GM18951 (cell line): ENCODE data around the gene RPAP3.
"Not testable (repeated sequence)": the region's sequence is repeated elsewhere in the genome, so short reads cannot be mapped to it uniquely, and the experiment has no call there.

Experiments
- POLR2A ChIP-seq: IDR thresholded peaks from 4 replicates; pipeline ENCODE4 v1.6.1; 2011; ENCODE audit warnings: mild to moderate bottlenecking; ENCODE audit not compliant: insufficient read length, insufficient read depth; ENCODE audit errors: extremely low read depth
- in situ Hi-C: fragments of 300-500 bp; cut with MboI; formaldehyde crosslinking; loops from one replicate; pipeline ENCODE4 v1.12.0; 2022; ENCODE audit warnings: low sequenced_read_pairs, mixed read lengths, inconsistent platforms; ENCODE audit not compliant: unreplicated experiment

The RPAP3 gene

DNA sequence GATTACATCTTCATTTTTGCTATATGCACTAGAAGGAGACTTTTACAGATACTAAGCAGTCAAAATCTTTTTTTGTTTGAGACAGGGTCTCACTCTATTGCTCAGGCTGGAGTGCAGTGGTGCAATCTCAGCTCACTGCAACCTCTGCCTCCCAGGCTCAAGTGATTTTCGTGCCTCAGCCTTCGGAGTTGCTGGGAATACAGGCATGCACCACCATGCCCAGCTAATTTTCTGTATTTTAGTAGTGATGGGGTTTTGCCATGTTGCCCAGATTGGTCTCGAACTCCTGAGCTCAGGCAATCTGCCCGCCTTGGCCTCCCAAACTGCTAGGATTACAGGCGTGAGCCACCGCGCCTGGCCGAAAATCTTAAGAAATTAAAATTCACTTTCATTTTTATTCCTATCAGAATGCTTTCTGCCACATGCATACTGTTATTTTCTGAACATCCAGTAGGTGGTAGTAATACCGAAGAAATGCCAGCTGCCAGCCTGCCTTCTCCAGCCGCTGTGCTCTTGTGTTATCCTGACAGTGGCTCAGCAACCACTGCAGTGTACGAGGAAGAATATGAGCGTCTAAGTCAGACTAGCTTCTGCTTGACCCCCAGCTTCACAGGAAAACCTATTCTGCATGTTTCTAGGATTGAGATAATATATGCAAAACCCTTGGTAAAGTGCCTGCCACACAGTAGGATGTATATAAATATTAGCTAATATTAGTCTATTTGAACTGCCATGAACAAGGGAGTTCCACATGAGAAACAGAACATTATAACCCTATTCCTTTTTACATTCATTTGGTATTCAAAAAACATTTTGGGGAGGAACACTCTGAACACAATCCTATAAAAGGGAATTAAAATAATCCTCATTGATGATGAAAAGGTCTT, 54.2 kb downstream of the RPAP3 start:
- in situ Hi-C loops = no loop called here
- no peak for TF ChIP-seq POLR2A

DNA sequence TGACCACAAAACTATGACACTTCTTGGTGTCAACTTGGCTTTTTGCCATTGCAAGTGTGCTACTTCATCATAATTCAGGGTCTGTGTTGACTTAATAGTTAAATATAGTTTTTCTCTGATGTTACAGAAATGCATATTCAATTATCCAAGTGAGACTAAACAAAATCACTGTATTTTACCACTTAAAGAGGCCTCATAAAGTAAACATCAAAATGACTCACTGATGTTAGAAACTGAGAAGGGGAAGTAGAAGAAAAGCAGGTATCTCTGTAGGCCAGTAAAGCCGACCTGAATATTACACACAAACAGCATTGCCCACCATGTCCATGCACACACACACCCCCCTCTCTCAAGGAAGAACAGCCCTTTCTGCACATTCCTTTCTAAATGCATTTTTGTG, 55.4 kb downstream of the RPAP3 start:
- TF ChIP-seq POLR2A = no peak
- in situ Hi-C loops = no loop called here

DNA sequence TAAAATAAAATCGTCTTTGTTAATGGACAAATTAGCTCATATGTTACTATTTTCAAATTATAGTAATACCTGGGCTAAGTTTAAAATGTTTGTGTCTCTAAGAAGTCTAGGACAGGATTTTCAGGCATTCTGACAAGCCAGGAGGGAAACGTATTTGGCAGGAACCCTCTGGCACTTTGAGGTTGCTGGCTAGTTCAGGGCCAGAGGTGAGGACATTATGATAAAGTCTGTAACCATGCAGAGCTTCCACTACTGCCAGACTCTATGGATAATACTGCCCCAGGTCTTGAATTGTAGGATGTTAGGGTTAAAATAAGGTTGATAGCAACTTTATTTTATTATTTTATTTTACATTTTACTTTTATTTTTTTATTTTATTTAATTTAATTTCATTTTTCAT, 56.4 kb downstream of the RPAP3 start:
- in situ Hi-C loops = no loop called here
- TF ChIP-seq POLR2A = no peak

DNA sequence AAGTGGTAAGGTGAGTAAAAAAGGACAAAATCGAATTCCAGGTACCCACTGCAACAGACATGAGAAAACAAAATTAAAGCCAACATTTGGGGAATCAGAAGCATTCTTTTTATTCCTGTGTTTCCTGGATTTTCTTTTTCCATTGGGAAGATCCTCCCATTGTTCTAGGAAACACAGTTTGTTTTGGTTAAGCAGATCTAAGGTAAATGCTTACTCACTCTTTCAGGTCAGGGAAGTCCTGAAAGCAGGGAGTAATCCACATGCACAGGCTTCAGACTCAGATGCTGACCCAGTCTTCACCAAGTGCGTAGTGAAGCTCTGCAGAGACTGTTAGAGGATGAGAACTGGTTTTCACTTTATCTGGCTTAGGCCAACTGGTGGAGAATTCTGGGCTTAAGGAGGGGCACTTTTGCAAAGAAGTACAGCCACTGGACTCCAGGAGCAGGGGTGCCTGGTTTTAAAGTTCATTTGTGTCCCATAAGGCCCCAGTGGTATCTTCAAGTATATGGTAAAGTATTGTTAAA, 57.7 kb downstream of the RPAP3 start:
- TF ChIP-seq POLR2A = no peak
- in situ Hi-C loops = no loop called here

DNA sequence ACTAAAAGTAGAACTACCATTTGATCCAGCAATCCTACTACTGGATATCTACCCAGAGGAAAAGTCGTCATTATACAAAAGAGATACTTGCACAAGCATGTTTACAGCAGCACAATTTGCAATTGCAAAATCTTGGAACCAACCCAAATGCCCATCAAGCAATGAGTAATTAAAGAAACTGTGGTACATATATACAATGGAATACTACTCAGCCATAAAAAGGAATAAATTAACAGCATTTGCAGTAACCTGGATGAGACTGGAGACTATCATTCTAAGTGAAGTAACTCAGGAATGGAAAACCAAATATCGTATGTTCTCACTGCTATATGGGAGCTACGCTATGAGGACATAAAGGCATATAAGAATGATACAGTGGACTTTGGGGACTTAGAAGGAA, 63.5 kb downstream of the RPAP3 start:
- in situ Hi-C loops = not testable (repeated sequence)

DNA sequence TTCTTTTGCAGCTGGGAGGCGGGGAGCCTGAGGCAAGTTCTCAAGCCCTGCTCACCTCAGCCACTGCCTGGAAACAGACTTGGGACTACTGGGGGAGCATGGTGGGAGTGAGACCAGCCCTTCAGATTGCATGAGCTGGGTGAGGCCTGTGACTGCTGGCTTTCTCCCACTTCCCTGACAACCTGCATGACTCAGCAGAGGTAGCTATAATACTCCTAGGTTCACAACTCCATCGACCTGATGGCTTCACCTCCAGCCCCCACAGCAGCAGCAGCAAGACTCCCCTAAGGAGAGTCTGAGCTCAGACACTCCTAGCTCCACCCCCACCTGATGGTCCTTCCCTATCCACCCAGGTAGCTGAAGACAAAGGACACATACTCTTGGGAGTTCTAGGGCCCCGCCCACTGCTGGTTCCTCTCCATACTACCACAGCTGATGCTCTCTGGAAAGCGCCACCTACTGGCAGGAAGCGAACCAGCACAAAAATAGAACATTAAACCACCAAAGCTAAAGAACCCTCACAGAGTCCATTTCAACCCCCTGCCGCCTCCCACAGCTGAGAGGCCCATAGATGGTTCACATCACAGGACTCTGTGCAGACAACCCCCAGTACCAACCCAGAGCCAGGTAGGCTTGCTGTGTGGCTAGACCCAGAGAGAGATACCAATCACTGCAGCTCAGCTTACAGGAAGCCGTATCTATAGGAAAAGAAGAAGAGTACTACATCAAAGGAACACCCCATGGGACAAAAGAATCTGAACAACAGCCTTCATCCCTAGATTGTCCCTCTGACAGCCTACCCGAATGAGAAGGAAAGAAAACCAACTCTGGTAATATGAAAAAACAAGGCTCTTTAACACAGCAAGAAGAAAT, 68.7 kb downstream of the RPAP3 start:
- in situ Hi-C loops = no loop called here
- no peak for TF ChIP-seq POLR2A

DNA sequence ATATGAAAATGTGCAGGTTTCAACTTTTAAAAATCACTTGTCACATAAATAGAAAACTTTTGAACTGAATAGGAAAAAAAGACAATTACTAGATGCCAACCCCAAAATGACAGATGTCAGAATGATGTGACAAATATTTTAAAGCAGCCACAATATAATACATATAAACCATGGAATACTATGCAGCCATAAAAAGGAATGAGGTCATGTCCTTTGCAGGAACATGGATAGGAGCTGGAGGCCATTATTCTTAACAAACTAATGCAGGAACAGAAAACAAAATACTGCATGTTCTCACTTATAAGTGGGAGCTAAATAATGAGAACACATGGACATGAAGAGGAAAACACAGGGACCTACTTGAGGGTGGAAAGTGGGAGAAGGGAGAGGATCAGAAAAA, 70.1 kb downstream of the RPAP3 start:
- in situ Hi-C loops = not testable (repeated sequence)

DNA sequence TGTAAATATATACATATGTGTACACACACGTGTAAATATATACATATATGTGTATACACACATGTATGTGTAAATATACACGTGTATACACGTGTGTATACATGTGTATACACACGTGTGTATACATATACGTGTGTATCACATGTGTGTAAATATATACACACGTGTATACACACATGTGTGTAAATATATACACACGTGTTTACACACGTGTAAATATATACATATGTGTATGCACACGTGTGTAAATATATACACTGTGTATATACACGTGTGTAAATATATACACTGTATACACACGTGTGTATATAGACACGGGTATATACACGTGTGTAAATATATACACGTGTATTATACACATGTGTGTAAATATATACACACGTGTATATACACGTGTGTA, 71.7 kb downstream of the RPAP3 start:
- in situ Hi-C loops = no loop called here
- TF ChIP-seq POLR2A = no peak

DNA sequence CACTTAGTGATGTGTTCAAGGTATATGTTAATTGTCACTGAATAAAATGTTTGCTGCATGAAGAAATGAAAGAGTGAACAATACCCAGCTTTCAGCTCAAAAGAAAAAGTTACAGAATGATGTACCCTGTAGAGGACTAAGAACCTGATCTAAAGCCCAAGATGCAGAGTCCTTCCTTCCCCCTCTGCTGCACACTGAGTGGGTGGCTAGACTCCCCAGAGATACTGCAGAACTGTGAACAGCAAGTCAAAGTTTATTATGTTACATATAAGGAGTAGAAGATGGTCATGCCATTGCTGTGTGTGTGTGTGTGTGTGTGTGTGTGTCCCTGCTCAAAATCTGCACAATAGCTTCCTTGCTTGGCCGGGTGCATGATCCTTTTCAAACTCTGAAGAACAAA, 83.9 kb downstream of the RPAP3 start:
- in situ Hi-C loops = no loop called here
- no peak for TF ChIP-seq POLR2A

DNA sequence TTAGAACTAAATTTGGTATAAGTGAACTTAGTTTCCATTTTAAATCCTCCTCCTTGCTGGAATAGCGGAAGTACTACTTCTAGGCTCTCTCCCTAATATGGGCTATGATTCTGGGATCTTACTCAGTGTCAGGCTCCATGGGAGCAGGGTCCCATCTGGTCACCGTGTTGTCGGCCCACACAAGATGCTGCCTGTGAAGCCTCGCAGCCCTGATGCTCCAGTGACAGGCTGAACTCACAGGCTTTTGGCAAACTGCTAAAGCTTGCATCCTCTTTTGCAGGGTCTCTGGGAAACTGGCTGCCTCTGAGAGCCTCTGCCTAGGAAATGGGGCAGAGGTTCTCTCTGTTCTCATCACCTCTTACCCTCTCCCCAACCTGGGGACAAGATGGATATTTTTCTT, 88.4 kb downstream of the RPAP3 start:
- in situ Hi-C loops = no loop called here
- TF ChIP-seq POLR2A = no peak

DNA sequence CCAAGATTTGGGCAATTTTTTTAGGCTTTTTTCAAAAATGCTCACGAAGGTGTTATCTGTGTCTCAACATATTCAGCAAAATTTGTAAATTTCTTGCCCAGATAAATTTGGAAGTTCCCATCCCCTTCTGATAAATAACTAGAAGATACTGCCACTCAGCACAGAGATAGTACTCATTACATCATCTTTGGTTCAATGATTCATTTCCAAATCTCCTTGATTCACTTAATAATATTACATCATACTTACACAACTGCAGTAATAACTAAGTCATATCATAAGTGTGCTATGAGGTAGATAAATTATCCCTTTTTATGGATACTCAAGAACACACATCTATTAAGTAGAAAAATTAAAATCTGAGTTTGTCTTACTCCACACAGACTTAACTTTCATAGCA, 89.4 kb downstream of the RPAP3 start:
- TF ChIP-seq POLR2A = no peak

DNA sequence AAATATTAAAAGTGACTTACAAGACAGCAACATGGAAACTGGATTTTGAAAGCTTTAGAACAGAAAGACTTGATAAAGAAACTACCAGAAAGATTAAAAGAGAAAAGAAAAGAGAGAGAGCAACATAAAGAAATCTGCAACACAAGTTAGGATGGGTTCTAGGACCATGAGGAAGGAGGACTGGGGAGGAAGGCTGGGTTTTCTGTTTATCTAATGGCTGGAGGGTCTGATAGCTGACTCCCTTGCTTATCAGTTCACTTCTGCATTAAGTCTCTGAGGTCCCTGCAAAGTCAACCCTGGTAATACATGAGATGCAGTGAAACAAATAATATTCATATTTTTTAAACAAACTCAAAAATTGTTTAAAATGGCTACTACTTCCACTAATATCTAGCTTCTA, 90.1 kb downstream of the RPAP3 start:
- in situ Hi-C loops = no loop called here
- TF ChIP-seq POLR2A = no peak

More for the DNA sequence above, 89.4 kb downstream of the RPAP3 start:
- in situ Hi-C loops = no loop called here

DNA sequence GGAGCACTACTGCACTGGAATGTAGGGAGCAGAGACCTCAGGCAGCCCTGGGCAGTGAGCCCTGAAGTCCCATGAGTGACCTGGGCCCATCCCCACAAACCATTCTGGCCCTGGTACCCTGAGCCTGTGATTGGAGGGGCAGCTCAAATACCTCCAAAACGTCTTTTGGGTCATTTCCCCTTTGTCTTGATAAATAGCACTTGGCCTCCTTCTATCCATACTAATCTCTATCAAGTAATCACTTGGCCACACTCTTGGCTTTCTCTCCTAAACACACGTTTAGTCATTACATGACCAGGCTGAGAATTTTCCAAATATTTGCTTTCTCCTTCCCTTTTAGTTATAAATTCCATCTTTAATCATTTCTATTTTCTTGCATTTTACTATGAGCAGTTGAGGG, 91.3 kb downstream of the RPAP3 start:
- TF ChIP-seq POLR2A = no peak
- in situ Hi-C loops = no loop called here

DNA sequence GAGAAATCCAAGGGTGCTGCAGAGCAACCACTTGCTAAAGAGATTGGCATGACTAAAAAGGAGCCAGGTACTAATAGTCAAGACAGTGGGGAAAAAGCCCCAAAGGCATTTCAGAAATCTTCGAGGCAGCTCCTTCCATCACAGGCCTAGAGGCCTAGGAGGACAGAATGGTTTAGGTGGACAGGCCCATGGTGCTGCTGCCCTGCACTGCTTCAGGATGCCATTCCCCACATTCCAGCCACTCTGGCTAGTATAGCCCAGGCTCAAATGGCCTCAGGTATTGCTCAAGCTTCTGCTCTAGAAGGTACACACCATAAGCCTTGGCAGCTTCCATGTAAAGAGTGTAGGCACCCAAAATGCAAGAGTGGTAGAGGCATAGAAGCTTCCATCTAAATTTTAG, 92.9 kb downstream of the RPAP3 start:
- in situ Hi-C loops = no loop called here

More for the DNA sequence above, 92.9 kb downstream of the RPAP3 start:
- TF ChIP-seq POLR2A = no peak
